GM10248 (cell line): ENCODE measurements around the gene ACADL.

Experiments
- CTCF ChIA-PET: fragments of 300-600 bp; sonication (Branson Sonifier 250); formaldehyde crosslinking; extraction: SDS; loops from one replicate; lab custom pipeline; 2021; ENCODE audit warnings: antibody characterized with exemption; lab: Yijun Ruan, JAX
- POLR2A ChIA-PET: fragments of 350-650 bp; sonication (Branson Sonifier 250); formaldehyde crosslinking; extraction: SDS; loops from one replicate; lab custom pipeline; 2020; ENCODE audit warnings: antibody characterized with exemption; lab: Yijun Ruan, JAX
- DNase-seq: peaks from one replicate; pipeline ENCODE4 v3.0.0; 2012; ENCODE audit errors: extremely low spot score
- TF ChIP-seq, protein P1 (sequence below): IDR thresholded peaks from 2 replicates; pipeline ENCODE4 v1.5.1; 2012; ENCODE audit warnings: mild to moderate bottlenecking, low read depth; ENCODE audit errors: extremely low read depth, missing control alignments, control extremely low read depth

ACADL gene

DNA sequence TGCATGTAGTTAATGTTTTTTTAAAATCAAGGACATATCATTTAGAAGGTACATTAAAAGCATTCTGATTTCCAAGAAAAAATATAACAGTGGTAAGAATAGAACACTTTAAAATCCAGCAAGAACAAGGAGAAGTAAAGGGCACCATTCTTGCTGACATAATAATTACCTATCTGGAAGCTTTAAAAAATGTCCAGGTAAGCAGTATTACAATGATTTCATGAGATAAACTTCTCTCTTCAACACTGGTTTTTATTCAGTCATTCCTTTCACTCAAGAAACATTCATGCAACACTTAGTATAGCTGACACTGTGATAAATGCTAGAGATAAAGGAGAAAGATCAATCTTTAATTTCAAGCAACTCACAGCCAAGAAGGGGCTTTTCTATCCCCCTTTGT is 51.2 kb downstream of the ACADL start:
- CTCF ChIA-PET: interaction anchor here (0.8 to 2.0 kb wide), 3 partner anchors 17 to 25 kb away, joined by 3 to 8 read pairs (median 3); no protein-coding TSS in a partner anchor
- DNase-seq: no peak
- POLR2A ChIA-PET: no interaction called here
- TF ChIP-seq, protein P1, sequence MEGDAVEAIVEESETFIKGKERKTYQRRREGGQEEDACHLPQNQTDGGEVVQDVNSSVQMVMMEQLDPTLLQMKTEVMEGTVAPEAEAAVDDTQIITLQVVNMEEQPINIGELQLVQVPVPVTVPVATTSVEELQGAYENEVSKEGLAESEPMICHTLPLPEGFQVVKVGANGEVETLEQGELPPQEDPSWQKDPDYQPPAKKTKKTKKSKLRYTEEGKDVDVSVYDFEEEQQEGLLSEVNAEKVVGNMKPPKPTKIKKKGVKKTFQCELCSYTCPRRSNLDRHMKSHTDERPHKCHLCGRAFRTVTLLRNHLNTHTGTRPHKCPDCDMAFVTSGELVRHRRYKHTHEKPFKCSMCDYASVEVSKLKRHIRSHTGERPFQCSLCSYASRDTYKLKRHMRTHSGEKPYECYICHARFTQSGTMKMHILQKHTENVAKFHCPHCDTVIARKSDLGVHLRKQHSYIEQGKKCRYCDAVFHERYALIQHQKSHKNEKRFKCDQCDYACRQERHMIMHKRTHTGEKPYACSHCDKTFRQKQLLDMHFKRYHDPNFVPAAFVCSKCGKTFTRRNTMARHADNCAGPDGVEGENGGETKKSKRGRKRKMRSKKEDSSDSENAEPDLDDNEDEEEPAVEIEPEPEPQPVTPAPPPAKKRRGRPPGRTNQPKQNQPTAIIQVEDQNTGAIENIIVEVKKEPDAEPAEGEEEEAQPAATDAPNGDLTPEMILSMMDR: no peak

DNA sequence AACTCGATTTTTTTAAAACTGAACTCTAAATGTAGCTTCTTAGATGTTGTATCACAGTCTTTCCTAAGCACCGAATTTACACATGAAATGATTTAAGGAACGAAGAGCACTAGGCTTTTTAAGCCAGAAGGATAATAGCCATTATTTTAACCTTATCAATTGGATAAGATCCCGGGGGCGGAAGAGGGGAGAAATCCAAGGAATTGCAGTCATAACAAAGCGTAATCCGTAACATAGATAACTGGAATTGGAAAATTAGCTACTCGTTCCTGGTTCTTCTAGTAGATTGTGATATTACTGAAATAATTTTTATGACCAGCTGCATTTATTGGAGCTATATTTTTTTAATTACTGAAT is 53.0 kb downstream of the ACADL start:
- DNase-seq: no peak
- TF ChIP-seq, protein P1: no peak
- CTCF ChIA-PET: interaction anchor here (0.9 to 2.0 kb wide), 3 partner anchors 15 to 26 kb away, joined by 3 to 6 read pairs (median 3); no protein-coding TSS in a partner anchor
- POLR2A ChIA-PET: no interaction called here

DNA sequence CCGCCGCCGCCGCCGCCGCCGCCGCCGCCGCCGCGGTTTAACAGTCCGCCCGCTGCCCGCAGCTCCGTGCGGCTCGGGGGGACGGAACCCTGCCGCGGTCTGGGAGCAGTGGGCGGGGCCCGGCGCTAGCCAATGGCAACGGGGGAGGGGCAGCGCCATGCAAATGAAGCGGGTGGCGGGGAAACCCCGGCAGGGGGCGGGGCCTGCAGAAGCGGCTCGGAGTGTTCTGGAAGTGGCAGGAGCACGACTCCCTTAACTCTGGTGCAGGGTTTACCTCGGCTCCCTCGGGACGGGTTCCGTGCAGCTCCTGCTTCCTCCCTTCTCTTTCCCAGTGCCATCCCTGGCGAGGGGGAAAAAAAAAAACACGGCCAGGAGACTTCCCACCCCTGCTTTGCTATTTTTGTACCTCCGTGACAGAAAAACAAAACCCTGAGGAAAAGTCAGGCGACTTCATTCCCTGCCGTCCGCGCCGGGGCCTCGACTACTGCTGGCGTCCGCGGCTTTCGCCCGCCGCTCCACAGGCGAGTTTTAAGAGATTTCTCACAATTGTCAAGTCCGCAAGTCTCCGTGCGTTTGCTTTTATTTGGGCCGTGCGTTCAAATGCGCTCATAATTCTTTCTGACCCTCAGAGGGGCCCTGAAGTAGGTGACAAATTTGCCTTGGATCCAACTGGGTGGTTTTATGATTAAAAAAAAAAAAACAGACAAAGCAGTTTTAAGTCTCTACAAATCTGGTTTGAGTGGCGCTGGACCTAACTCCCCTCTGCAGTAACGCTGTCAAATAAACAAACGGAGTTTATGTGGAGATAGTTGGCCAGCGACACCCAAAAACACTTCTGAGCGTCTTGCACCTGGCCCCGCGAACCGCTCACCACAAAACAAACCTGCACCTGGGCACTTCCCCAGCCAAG is 53.7 kb downstream of the ACADL start, which contains the start of gene KANSL1L:
TSS of gene KANSL1L (minus strand) at position 101 of the 910 bp plus-strand sequence. CDS start 16,827 bp downstream, outside the sequence.
- POLR2A ChIA-PET: interaction anchor here (0.8 kb wide), 1 partner anchor 171 kb away, joined by 3 read pairs; no protein-coding TSS in a partner anchor
- peak; percentile 95 for DNase-seq
- CTCF ChIA-PET: interaction anchor here (0.9 to 2.0 kb wide), 2 partner anchors 15 to 27 kb away, joined by 3 to 6 read pairs; no protein-coding TSS in a partner anchor
- TF ChIP-seq, protein P1: no peak

GRCh38 chr2:210170446-210171303 is 54.6 kb downstream of the ACADL start:
- TF ChIP-seq, protein P1: peak; percentile 9
- ChIA-PET CTCF (interaction anchor here (2.0 kb wide), 1 partner anchor 28 kb away, joined by 6 read pairs; no protein-coding TSS in a partner anchor), POLR2A (interaction anchor here (0.8 kb wide), 1 partner anchor 171 kb away, joined by 3 read pairs; no protein-coding TSS in a partner anchor)
- DNase-seq: peak; percentile 93

- DNase-seq: no peak
- TF ChIP-seq, protein P1: no peak
- ChIA-PET POLR2A (no interaction called here), CTCF (no interaction called here)
These were observed 55.1 kb downstream of the ACADL start for GRCh38 chr2:210170196-210170445.
